ENCODE results near the gene SMIM12.

SMIM12 gene

GRCh38 chr1:34803770-34804169, 55.8 kb downstream of the SMIM12 start:
- H3K4me1 Mint-ChIP-seq = no peaks in the 10 kb centered on the region

More at GRCh38 chr1:34803770-34804169, 55.8 kb downstream of the SMIM12 start:
- Mint-ChIP-seq H3K4me3 (no peak overlapping the region), H3K27me3 (ENCODE audit: low read depth) (peaks cover 4% of the 10 kb centered on the region), H3K36me3 (ENCODE audit: low read depth) (no peaks in the 10 kb centered on the region), H3K27ac (no peak overlapping the region), H3K9me3 (peaks cover 3% of the 10 kb centered on the region)
- TF ChIP-seq, protein P1, sequence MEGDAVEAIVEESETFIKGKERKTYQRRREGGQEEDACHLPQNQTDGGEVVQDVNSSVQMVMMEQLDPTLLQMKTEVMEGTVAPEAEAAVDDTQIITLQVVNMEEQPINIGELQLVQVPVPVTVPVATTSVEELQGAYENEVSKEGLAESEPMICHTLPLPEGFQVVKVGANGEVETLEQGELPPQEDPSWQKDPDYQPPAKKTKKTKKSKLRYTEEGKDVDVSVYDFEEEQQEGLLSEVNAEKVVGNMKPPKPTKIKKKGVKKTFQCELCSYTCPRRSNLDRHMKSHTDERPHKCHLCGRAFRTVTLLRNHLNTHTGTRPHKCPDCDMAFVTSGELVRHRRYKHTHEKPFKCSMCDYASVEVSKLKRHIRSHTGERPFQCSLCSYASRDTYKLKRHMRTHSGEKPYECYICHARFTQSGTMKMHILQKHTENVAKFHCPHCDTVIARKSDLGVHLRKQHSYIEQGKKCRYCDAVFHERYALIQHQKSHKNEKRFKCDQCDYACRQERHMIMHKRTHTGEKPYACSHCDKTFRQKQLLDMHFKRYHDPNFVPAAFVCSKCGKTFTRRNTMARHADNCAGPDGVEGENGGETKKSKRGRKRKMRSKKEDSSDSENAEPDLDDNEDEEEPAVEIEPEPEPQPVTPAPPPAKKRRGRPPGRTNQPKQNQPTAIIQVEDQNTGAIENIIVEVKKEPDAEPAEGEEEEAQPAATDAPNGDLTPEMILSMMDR (IDR thresholded peaks at IDR 0.05; ENCODE audit: unreplicated experiment in 3 of 3) = no peak
